Measurements from ENCODE around the gene USP4. TPM values are rescaled to one million over a fixed set of nuclear protein-coding genes. Genes with fewer than 3 reads are reported as not detected.

USP4 gene
- total and polyA plus RNA-seq, 2 of the 8 experiments (the other 6 are each of a cell fraction or from before 2014, with no cell fraction given) = 16.0 to 27.8 TPM

GRCh38 chr3:49311283-49311682 is 28.6 kb downstream of the USP4 start (continued):
- TF ChIP-seq CHD7 (IDR thresholded peaks at IDR 0.05; ENCODE audit: insufficient replicate concordance, low read length) = no peak
- no peak for TF ChIP-seq ATF3 (IDR thresholded peaks at IDR 0.05; ENCODE audit: insufficient read depth, low read depth, low read length)
- no peak for TF ChIP-seq SAP30 (IDR thresholded peaks at IDR 0.05; ENCODE audit: insufficient read depth, insufficient replicate concordance, low read length)
- TF ChIP-seq CBX8 (IDR thresholded peaks at IDR 0.05; ENCODE audit: borderline replicate concordance, low read depth, low read length) = no peak
- no peak for TF ChIP-seq KDM5A (IDR thresholded peaks at IDR 0.05; ENCODE audit: low read length)
- no peak for TF ChIP-seq ASH2L (IDR thresholded peaks at IDR 0.05; ENCODE audit: low read length)
- TF ChIP-seq POU5F1 (IDR thresholded peaks at IDR 0.05; ENCODE audit: low read depth, low read length) = no peak
- TF ChIP-seq CBX5 (IDR thresholded peaks at IDR 0.05; ENCODE audit: low read depth, low read length) = no peak
- no peak for TF ChIP-seq ZNF274 (IDR thresholded peaks at IDR 0.05; ENCODE audit: borderline replicate concordance, extremely low read depth, low read length)
- TF ChIP-seq TBP (IDR thresholded peaks at IDR 0.05; ENCODE audit: low read depth, low read length) = no peak
- no peak for TF ChIP-seq MAFK (IDR thresholded peaks at IDR 0.05; ENCODE audit: low read depth, low read length)
- no peak for TF ChIP-seq POLR2A (IDR thresholded peaks at IDR 0.05; ENCODE audit: control extremely low read depth in 1 of 2, low read depth in 2 of 2, low read length in 2 of 2)
